Neural crest cell (in vitro differentiated cells): Measurements from ENCODE around the gene SLC2A6. TPM values are rescaled to one million over a fixed set of nuclear protein-coding genes. Genes with fewer than 3 reads are reported as not detected.
A peak's percentile ranks its signal among the peaks of the same experiment; 100 is the strongest.

Experiments used
- DNase-seq: peaks from one replicate; pipeline ENCODE4 v3.0.0; 2021; ENCODE audit warnings: low read depth, mixed read lengths, low spot score
- H3K27ac Mint-ChIP-seq: one replicate; pipeline ENCODE4 v1.8.0; 2021; ENCODE audit warnings: mild to moderate bottlenecking, mixed read lengths; ENCODE audit not compliant: unreplicated experiment
- H3K27me3 Mint-ChIP-seq: 2 replicates; pipeline ENCODE4 v1.8.0; 2021; ENCODE audit warnings: low read depth, mild to moderate bottlenecking, mixed read lengths
- H3K36me3 Mint-ChIP-seq: 2 replicates; pipeline ENCODE4 v1.8.0; 2021; ENCODE audit warnings: low read depth, mild to moderate bottlenecking, mixed read lengths
- H3K4me1 Mint-ChIP-seq: 2 replicates; pipeline ENCODE4 v1.8.0; 2021; ENCODE audit warnings: mixed read lengths
- H3K4me3 Mint-ChIP-seq: one replicate; pipeline ENCODE4 v1.8.0; 2021; ENCODE audit warnings: mild to moderate bottlenecking, mixed read lengths
- H3K9me3 Mint-ChIP-seq: 2 replicates; pipeline ENCODE4 v1.8.0; 2021; ENCODE audit warnings: mixed read lengths
- CTCF ChIP-seq: fragments of 200-600 bp; sonication (generic); conservative IDR thresholded peaks from 2 replicates; pipeline ENCODE4 v1.5.0; 2021; ENCODE audit warnings: antibody characterized with exemption, mild to moderate bottlenecking
- total RNA-seq: library from RNA; stranded (reverse); gene quantifications from 2 replicates; pipeline ENCODE4 v1.2.1, GENCODE V29; 2021

The SLC2A6 gene
- total RNA-seq, 1 donor from 2014 or later: 29.0 TPM

GRCh38 chr9:133471551-133472276 is 7.2 kb downstream of the SLC2A6 start:
- Mint-ChIP-seq H3K4me1 (no peaks in the 10 kb centered on the region), H3K4me3 (peak overlapping the region; percentile 61), H3K36me3 (no peaks in the 10 kb centered on the region), H3K27me3 (peaks cover 2% of the 10 kb centered on the region), H3K27ac (no peak overlapping the region), H3K9me3 (no peaks in the 10 kb centered on the region)
- no peak for TF ChIP-seq CTCF
- DNase-seq: no peak

- no peak for DNase-seq
- Mint-ChIP-seq H3K4me3 (peak overlapping the region; percentile 83), H3K27ac (no peak overlapping the region), H3K27me3 (peaks cover 2% of the 10 kb centered on the region), H3K9me3 (no peaks in the 10 kb centered on the region), H3K36me3 (no peaks in the 10 kb centered on the region), H3K4me1 (no peaks in the 10 kb centered on the region)
- no peak for TF ChIP-seq CTCF
Measured at GRCh38 chr9:133470988-133471387, 7.9 kb downstream of the SLC2A6 start.

- Mint-ChIP-seq H3K4me3 (peak overlapping the region; percentile 83), H3K36me3 (no peaks in the 10 kb centered on the region), H3K9me3 (no peaks in the 10 kb centered on the region), H3K4me1 (no peaks in the 10 kb centered on the region), H3K27me3 (peaks cover 2% of the 10 kb centered on the region), H3K27ac (no peak overlapping the region)
- TF ChIP-seq CTCF: no peak
- no peak for DNase-seq
Measured at GRCh38 chr9:133470427-133470924, 8.4 kb downstream of the SLC2A6 start.

- Mint-ChIP-seq H3K27ac (no peak overlapping the region), H3K36me3 (no peaks in the 10 kb centered on the region), H3K4me3 (no peak overlapping the region), H3K9me3 (no peaks in the 10 kb centered on the region), H3K27me3 (peaks cover 2% of the 10 kb centered on the region), H3K4me1 (no peaks in the 10 kb centered on the region)
- TF ChIP-seq CTCF: no peak
- DNase-seq: no peak
Measured at GRCh38 chr9:133468777-133469421, 10.0 kb downstream of the SLC2A6 start.

- H3K27ac Mint-ChIP-seq: no peak overlapping the region
- no peak overlapping the region for H3K4me3 Mint-ChIP-seq
- no peaks in the 10 kb centered on the region for H3K36me3 Mint-ChIP-seq
- no peaks in the 10 kb centered on the region for H3K4me1 Mint-ChIP-seq
- TF ChIP-seq CTCF: no peak
- no peak for DNase-seq
- peaks cover 2% of the 10 kb centered on the region for H3K27me3 Mint-ChIP-seq
- H3K9me3 Mint-ChIP-seq: no peaks in the 10 kb centered on the region
Measured at GRCh38 chr9:133468374-133468773, 10.5 kb downstream of the SLC2A6 start.
